ENCODE results near the gene JADE1.

The JADE1 gene

GRCh38 chr4:128809477-128810330 lies at the start of gene JADE1 (continued):
- TF ChIP-seq PRDM6 (tag by site-specific recombination; IDR thresholded peaks at IDR 0.05) (no peak), ZNF302 (tag by site-specific recombination; IDR thresholded peaks at IDR 0.05; ENCODE audit: low read depth) (no peak), ZNF692 (tag by site-specific recombination; IDR thresholded peaks at IDR 0.05) (peak; percentile 51; the same call in 1 of the 2 replicates), KLF17 (tag by site-specific recombination; IDR thresholded peaks at IDR 0.05) (0 out of 2 replicates have a peak, but pooled peaks have one; percentile 26), ZNF596 (tag by site-specific recombination; IDR thresholded peaks at IDR 0.05) (no peak; the same call in 1 of the 2 replicates), ZNF174 (tag by site-specific recombination; IDR thresholded peaks at IDR 0.05) (no peak), PATZ1 (tag by site-specific recombination; IDR thresholded peaks at IDR 0.05) (peak; percentile 83), ZBTB21 (tag by site-specific recombination; IDR thresholded peaks at IDR 0.05) (peak; percentile 32; the same call in 1 of the 2 replicates), ZNF747 (tag by site-specific recombination; IDR thresholded peaks at IDR 0.05) (no peak), ZNF423 (tag by site-specific recombination; IDR thresholded peaks at IDR 0.05) (0 out of 2 replicates have a peak, but pooled peaks have one; percentile 15), ZNF488 (tag by site-specific recombination; IDR thresholded peaks at IDR 0.05) (no peak), ZNF292 (tag by site-specific recombination; IDR thresholded peaks at IDR 0.05; ENCODE audit: borderline replicate concordance, low read depth) (no peak), ZSCAN30 (tag by site-specific recombination; IDR thresholded peaks at IDR 0.05) (peak; percentile 75), ZNF214 (tag by site-specific recombination; IDR thresholded peaks at IDR 0.05; ENCODE audit: borderline replicate concordance) (no peak), ZNF324 (tag by site-specific recombination; IDR thresholded peaks at IDR 0.05) (no peak), PBX3 (CRISPR knock-in tag; IDR thresholded peaks at IDR 0.05) (no peak), ZNF610 (tag by site-specific recombination; IDR thresholded peaks at IDR 0.05; ENCODE audit: borderline replicate concordance) (peak; percentile 47; the same call in 1 of the 2 replicates), ZNF362 (tag by site-specific recombination; IDR thresholded peaks at IDR 0.05) (no peak), ZNF223 (tag by site-specific recombination; IDR thresholded peaks at IDR 0.05) (no peak), ZXDB (tag by site-specific recombination; IDR thresholded peaks at IDR 0.05) (peak; percentile 35), ZIC2 (tag by site-specific recombination; IDR thresholded peaks at IDR 0.05) (peak; percentile 66), SETDB1 (IDR thresholded peaks at IDR 0.05; ENCODE audit: insufficient read length, low read length) (no peak), KLF1 (tag by site-specific recombination; IDR thresholded peaks at IDR 0.05) (peak; percentile 80), ZBTB17 (tag by site-specific recombination; IDR thresholded peaks at IDR 0.05) (0 out of 2 replicates have a peak, but pooled peaks have one; percentile 17), ZNF776 (tag by site-specific recombination; IDR thresholded peaks at IDR 0.05; ENCODE audit: borderline replicate concordance) (no peak), INSM2 (tag by site-specific recombination; IDR thresholded peaks at IDR 0.05) (no peak), ZNF157 (tag by site-specific recombination; IDR thresholded peaks at IDR 0.05) (no peak)

All from HEK293 (cell line).